ENCODE results near the gene SPACA6. TPM values are rescaled to one million over a fixed set of nuclear protein-coding genes. Genes with fewer than 3 reads are reported as not detected.

Gene SPACA6
- total RNA-seq, 6 experiments from 2014 or later = 0.98 to 4.7 (median 2.3) TPM

DNA sequence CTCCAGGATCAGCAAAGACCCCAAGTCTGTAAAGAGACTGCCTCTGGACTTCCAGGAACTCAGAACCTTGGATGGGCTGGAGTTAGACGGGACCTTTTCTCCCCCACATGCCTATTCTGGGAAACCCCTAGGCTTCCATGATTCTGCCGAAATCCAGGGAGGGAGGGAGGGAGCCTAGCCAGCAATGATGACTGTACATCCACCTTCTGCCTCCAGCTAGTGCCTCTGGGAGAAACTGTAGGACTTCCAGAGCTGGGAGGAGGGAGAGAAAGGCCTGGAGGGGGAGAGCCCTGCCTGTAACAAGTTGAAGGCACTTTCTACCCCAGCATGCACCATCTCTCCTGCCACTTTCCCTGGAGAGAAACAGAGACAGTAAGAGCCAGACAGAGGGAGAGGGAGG lies 36.7 kb downstream of the SPACA6 start:
- Histone ChIP-seq H3K36me3 (no peaks in the 10 kb centered on the region), H3K27me3 (no peaks in the 10 kb centered on the region), H3K4me1 (no peaks in the 10 kb centered on the region), H3K9me3 (no peaks in the 10 kb centered on the region), H3K27ac (no peak overlapping the region), H3K4me3 (no peak overlapping the region)
- DNase-seq (no peak), ATAC-seq (no peak)
- intact Hi-C loops (cut with DNase I) = no loop called here
- no peak for TF ChIP-seq POLR2A (IDR thresholded peaks at IDR 0.05)
- TF ChIP-seq, protein P1, sequence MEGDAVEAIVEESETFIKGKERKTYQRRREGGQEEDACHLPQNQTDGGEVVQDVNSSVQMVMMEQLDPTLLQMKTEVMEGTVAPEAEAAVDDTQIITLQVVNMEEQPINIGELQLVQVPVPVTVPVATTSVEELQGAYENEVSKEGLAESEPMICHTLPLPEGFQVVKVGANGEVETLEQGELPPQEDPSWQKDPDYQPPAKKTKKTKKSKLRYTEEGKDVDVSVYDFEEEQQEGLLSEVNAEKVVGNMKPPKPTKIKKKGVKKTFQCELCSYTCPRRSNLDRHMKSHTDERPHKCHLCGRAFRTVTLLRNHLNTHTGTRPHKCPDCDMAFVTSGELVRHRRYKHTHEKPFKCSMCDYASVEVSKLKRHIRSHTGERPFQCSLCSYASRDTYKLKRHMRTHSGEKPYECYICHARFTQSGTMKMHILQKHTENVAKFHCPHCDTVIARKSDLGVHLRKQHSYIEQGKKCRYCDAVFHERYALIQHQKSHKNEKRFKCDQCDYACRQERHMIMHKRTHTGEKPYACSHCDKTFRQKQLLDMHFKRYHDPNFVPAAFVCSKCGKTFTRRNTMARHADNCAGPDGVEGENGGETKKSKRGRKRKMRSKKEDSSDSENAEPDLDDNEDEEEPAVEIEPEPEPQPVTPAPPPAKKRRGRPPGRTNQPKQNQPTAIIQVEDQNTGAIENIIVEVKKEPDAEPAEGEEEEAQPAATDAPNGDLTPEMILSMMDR (IDR thresholded peaks at IDR 0.05) = no peak
- 92% methylated on average over 2 of the region's 2 CpGs for WGBS (ENCODE audit: insufficient coverage, low coverage, low lambda C conversion rate, missing lambda C conversion rate)

DNA sequence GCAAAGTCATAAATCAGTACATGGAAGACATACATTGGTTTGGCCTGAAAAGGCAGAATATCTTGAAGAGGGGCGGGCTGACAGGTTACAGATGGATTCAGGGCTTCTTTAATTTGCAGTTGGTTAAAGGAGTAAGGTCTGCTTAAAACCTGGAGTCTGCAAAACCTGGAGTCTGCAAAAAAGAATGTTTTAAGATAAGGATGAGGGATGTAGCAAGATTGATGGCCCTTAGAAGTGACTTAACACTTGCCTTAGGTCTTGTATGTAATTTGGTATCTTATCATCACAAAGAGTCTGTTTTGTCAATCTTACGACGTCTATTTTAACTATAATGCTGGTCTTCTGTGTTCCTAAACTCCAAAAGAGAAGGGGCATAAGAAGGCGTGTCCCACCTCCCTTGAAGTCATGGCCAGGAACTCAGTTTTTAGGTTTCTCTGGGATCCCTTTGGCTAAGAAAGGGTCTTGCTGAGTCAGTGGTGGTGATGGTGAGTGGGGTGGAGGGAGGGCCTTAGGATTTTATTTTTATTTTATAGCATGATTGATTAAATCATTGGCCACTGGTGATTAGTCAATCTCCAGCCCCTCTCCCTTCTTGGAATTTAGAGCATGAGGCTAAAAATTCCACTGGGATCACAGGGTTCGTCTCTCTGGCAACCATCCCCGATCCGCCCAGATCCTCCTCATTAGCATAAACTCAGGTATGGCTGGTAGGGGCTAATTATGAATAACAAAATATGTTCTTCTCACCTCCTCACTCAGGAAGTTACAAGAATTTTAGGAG lies 40.8 kb downstream of the SPACA6 start:
- no peak overlapping the region for H3K27ac ChIP-seq
- H3K27me3 ChIP-seq = no peaks in the 10 kb centered on the region
- H3K4me1 ChIP-seq = no peaks in the 10 kb centered on the region
- no peaks in the 10 kb centered on the region for H3K36me3 ChIP-seq
- DNase-seq (no peak), ATAC-seq (no peak)
- H3K4me3 ChIP-seq = no peak overlapping the region
- WGBS (ENCODE audit: insufficient coverage, low coverage, low lambda C conversion rate, missing lambda C conversion rate) = 41% methylated on average over 7 of the region's 7 CpGs
- TF ChIP-seq, protein P1 (IDR thresholded peaks at IDR 0.05) = no peak
- no peak for TF ChIP-seq POLR2A (IDR thresholded peaks at IDR 0.05)
- H3K9me3 ChIP-seq = no peaks in the 10 kb centered on the region
- intact Hi-C loops (cut with DNase I) = no loop called here

DNA sequence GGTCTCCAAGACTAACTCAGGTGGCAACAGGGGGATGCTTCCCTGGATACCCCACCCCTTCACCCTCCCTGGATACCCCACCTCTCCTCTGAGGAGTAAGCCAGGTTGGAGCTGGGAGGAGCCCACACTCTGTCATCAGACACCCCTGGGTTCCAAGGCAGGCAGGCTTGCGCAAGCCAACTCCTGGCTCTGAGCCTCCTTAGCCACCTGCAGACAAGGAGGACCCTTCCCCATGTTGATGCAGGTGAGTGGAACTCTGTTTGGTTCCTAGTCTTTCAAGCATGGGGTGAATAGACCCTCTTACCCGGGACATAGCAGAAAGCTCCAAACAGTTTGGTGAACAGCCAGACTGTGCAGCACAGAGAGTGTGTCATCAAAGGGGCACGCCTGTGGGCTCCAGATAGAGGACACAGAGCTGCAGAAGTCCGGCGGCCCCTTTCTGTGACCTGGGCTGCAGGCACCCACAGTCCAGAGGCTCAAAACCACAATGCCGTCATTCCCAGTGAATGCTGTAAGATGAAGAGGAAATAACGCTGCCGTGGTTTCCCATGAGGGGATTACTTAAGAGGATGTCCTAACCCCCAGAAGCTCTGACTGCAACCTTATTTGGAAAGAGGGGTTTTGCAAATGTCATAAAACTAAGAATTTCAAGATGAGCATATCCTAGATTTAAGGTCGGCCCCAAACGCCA lies 42.8 kb downstream of the SPACA6 start:
- no peak overlapping the region for H3K4me3 ChIP-seq

DNA sequence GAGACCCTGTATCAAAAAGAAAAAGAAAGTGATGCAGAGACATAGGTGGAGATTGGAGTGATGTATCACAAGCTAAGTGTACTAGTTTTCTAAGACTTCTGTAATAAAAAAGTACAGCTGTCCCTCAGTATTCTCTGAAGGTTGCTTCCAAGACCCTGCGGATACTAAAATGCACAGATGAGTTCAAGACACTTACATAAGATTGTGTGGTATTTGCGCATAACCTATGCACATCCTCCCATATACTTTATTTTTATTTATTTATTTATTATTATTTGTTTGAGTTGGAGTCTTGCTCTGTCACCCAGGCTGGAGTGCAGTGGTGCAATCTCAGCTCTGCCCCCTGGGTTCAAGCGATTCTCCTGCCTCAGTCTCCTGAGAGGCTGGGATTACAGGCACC lies 44.3 kb downstream of the SPACA6 start:
- ATAC-seq = no peak
- H3K9me3 ChIP-seq = no peaks in the 10 kb centered on the region
- intact Hi-C loops (cut with DNase I) = no loop called here
- no peaks in the 10 kb centered on the region for H3K4me1 ChIP-seq
- no peak overlapping the region for H3K4me3 ChIP-seq
- no peak for DNase-seq
- no peak for TF ChIP-seq POLR2A (IDR thresholded peaks at IDR 0.05)
- TF ChIP-seq, protein P1 (IDR thresholded peaks at IDR 0.05) = no peak
- H3K27me3 ChIP-seq = no peaks in the 10 kb centered on the region
- H3K36me3 ChIP-seq = no peaks in the 10 kb centered on the region
- no peak overlapping the region for H3K27ac ChIP-seq
- 72% methylated on average over 3 of the region's 3 CpGs for WGBS (ENCODE audit: insufficient coverage, low coverage, low lambda C conversion rate, missing lambda C conversion rate)

More for the DNA sequence above, 42.8 kb downstream of the SPACA6 start:
- 40% methylated on average over 8 of the region's 10 CpGs for WGBS (ENCODE audit: insufficient coverage, low coverage, low lambda C conversion rate, missing lambda C conversion rate)
- intact Hi-C loops (cut with DNase I) = no loop called here
- H3K4me1 ChIP-seq = no peaks in the 10 kb centered on the region
- no peaks in the 10 kb centered on the region for H3K9me3 ChIP-seq
- TF ChIP-seq, protein P1 (IDR thresholded peaks at IDR 0.05) = no peak
- DNase-seq = peak; percentile 51 to 64 (median 64)
- H3K36me3 ChIP-seq = no peaks in the 10 kb centered on the region
- ATAC-seq = peak; percentile 50 to 79 (median 74)
- H3K27me3 ChIP-seq = no peaks in the 10 kb centered on the region
- no peak overlapping the region for H3K27ac ChIP-seq
